ENCODE measurements around the gene HRH2. TPM values are rescaled to one million over a fixed set of nuclear protein-coding genes. Genes with fewer than 3 reads are reported as not detected.

HRH2 gene
- total RNA-seq, 1 experiment from 2014 or later = 9.3 TPM

- H3K4me3 Mint-ChIP-seq = no peak overlapping the region
- ATAC-seq = no peak
- no peaks in the 10 kb centered on the region for H3K27me3 Mint-ChIP-seq (ENCODE audit: low read depth)
- H3K4me1 Mint-ChIP-seq = peaks cover 17% of the 10 kb centered on the region
- H3K9me3 Mint-ChIP-seq = no peaks in the 10 kb centered on the region
- ChIA-PET POLR2A (no interaction called here), CTCF (interaction anchor here (0.9 to 1.0 kb wide), 2 partner anchors 55 to 141 kb away, joined by 3 to 4 read pairs; no protein-coding TSS in a partner anchor)
- TF ChIP-seq, protein P1, sequence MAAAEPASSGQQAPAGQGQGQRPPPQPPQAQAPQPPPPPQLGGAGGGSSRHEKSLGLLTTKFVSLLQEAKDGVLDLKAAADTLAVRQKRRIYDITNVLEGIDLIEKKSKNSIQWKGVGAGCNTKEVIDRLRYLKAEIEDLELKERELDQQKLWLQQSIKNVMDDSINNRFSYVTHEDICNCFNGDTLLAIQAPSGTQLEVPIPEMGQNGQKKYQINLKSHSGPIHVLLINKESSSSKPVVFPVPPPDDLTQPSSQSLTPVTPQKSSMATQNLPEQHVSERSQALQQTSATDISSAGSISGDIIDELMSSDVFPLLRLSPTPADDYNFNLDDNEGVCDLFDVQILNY (CRISPR knock-in tag; IDR thresholded peaks at IDR 0.05) = no peak
- no peak for TF ChIP-seq ZNF138 (CRISPR knock-in tag; conservative IDR thresholded peaks at IDR 0.05)
- TF ChIP-seq ATF3 (CRISPR knock-in tag; conservative IDR thresholded peaks at IDR 0.05) = no peak
- TF ChIP-seq STAT6 (CRISPR knock-in tag; conservative IDR thresholded peaks at IDR 0.05; ENCODE audit: low read depth) = no peak
- no peak for TF ChIP-seq CTCF (IDR thresholded peaks at IDR 0.05)
- TF ChIP-seq SP1 (CRISPR knock-in tag; conservative IDR thresholded peaks at IDR 0.05) = no peak
- TF ChIP-seq, protein P2, sequence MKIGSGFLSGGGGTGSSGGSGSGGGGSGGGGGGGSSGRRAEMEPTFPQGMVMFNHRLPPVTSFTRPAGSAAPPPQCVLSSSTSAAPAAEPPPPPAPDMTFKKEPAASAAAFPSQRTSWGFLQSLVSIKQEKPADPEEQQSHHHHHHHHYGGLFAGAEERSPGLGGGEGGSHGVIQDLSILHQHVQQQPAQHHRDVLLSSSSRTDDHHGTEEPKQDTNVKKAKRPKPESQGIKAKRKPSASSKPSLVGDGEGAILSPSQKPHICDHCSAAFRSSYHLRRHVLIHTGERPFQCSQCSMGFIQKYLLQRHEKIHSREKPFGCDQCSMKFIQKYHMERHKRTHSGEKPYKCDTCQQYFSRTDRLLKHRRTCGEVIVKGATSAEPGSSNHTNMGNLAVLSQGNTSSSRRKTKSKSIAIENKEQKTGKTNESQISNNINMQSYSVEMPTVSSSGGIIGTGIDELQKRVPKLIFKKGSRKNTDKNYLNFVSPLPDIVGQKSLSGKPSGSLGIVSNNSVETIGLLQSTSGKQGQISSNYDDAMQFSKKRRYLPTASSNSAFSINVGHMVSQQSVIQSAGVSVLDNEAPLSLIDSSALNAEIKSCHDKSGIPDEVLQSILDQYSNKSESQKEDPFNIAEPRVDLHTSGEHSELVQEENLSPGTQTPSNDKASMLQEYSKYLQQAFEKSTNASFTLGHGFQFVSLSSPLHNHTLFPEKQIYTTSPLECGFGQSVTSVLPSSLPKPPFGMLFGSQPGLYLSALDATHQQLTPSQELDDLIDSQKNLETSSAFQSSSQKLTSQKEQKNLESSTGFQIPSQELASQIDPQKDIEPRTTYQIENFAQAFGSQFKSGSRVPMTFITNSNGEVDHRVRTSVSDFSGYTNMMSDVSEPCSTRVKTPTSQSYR (CRISPR knock-in tag; IDR thresholded peaks at IDR 0.05) = no peak
- TF ChIP-seq ZNF416 (CRISPR knock-in tag; IDR thresholded peaks at IDR 0.05) = no peak
- no peak for TF ChIP-seq MYBL2 (CRISPR knock-in tag; IDR thresholded peaks at IDR 0.05)
- TF ChIP-seq ZNF425 (CRISPR knock-in tag; conservative IDR thresholded peaks at IDR 0.05) = no peak
- no peak for TF ChIP-seq ETV6 (CRISPR knock-in tag; IDR thresholded peaks at IDR 0.05)
- TF ChIP-seq, protein P3, sequence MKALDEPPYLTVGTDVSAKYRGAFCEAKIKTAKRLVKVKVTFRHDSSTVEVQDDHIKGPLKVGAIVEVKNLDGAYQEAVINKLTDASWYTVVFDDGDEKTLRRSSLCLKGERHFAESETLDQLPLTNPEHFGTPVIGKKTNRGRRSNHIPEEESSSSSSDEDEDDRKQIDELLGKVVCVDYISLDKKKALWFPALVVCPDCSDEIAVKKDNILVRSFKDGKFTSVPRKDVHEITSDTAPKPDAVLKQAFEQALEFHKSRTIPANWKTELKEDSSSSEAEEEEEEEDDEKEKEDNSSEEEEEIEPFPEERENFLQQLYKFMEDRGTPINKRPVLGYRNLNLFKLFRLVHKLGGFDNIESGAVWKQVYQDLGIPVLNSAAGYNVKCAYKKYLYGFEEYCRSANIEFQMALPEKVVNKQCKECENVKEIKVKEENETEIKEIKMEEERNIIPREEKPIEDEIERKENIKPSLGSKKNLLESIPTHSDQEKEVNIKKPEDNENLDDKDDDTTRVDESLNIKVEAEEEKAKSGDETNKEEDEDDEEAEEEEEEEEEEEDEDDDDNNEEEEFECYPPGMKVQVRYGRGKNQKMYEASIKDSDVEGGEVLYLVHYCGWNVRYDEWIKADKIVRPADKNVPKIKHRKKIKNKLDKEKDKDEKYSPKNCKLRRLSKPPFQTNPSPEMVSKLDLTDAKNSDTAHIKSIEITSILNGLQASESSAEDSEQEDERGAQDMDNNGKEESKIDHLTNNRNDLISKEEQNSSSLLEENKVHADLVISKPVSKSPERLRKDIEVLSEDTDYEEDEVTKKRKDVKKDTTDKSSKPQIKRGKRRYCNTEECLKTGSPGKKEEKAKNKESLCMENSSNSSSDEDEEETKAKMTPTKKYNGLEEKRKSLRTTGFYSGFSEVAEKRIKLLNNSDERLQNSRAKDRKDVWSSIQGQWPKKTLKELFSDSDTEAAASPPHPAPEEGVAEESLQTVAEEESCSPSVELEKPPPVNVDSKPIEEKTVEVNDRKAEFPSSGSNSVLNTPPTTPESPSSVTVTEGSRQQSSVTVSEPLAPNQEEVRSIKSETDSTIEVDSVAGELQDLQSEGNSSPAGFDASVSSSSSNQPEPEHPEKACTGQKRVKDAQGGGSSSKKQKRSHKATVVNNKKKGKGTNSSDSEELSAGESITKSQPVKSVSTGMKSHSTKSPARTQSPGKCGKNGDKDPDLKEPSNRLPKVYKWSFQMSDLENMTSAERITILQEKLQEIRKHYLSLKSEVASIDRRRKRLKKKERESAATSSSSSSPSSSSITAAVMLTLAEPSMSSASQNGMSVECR (CRISPR knock-in tag; IDR thresholded peaks at IDR 0.05; ENCODE audit: borderline replicate concordance) = no peak
- no peak for TF ChIP-seq IRF2 (CRISPR knock-in tag; IDR thresholded peaks at IDR 0.05; ENCODE audit: borderline replicate concordance, low read depth)
- TF ChIP-seq CBFB (CRISPR knock-in tag; IDR thresholded peaks at IDR 0.05; ENCODE audit: low read depth) = no peak
- TF ChIP-seq MXD4 (CRISPR knock-in tag; IDR thresholded peaks at IDR 0.05; ENCODE audit: borderline replicate concordance) = no peak
- TF ChIP-seq, protein P4, sequence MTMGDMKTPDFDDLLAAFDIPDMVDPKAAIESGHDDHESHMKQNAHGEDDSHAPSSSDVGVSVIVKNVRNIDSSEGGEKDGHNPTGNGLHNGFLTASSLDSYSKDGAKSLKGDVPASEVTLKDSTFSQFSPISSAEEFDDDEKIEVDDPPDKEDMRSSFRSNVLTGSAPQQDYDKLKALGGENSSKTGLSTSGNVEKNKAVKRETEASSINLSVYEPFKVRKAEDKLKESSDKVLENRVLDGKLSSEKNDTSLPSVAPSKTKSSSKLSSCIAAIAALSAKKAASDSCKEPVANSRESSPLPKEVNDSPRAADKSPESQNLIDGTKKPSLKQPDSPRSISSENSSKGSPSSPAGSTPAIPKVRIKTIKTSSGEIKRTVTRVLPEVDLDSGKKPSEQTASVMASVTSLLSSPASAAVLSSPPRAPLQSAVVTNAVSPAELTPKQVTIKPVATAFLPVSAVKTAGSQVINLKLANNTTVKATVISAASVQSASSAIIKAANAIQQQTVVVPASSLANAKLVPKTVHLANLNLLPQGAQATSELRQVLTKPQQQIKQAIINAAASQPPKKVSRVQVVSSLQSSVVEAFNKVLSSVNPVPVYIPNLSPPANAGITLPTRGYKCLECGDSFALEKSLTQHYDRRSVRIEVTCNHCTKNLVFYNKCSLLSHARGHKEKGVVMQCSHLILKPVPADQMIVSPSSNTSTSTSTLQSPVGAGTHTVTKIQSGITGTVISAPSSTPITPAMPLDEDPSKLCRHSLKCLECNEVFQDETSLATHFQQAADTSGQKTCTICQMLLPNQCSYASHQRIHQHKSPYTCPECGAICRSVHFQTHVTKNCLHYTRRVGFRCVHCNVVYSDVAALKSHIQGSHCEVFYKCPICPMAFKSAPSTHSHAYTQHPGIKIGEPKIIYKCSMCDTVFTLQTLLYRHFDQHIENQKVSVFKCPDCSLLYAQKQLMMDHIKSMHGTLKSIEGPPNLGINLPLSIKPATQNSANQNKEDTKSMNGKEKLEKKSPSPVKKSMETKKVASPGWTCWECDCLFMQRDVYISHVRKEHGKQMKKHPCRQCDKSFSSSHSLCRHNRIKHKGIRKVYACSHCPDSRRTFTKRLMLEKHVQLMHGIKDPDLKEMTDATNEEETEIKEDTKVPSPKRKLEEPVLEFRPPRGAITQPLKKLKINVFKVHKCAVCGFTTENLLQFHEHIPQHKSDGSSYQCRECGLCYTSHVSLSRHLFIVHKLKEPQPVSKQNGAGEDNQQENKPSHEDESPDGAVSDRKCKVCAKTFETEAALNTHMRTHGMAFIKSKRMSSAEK (CRISPR knock-in tag; IDR thresholded peaks at IDR 0.05; ENCODE audit: borderline replicate concordance) = no peak
- no peak for DNase-seq (ENCODE audit: low spot score)
- no peak overlapping the region for H3K27ac Mint-ChIP-seq
- no peaks in the 10 kb centered on the region for H3K36me3 Mint-ChIP-seq
Observed at GRCh38 chr5:175674731-175675346, 17.0 kb downstream of the HRH2 start.

All from WTC11 (cell line).